Left ventricle myocardium inferior (tissue), 1 donor: ENCODE results near the gene PRDM10. TPM values are rescaled to one million over a fixed set of nuclear protein-coding genes. Genes with fewer than 3 reads are reported as not detected.

Source experiments
- DNase-seq: peaks from one replicate; pipeline ENCODE4 v3.0.0-alpha.2; 2020
- H3K27ac ChIP-seq: fragments of 200-600 bp; replicated peaks from 2 replicates; pipeline ENCODE4 v1.8.0; 2021
- H3K27me3 ChIP-seq: fragments of 200-600 bp; 2 replicates; pipeline ENCODE4 v1.8.0; 2021; ENCODE audit warnings: low read depth
- H3K36me3 ChIP-seq: fragments of 200-600 bp; 2 replicates; pipeline ENCODE4 v1.8.0; 2021
- H3K4me1 ChIP-seq: fragments of 200-600 bp; 2 replicates; pipeline ENCODE4 v1.8.0; 2021
- H3K4me3 ChIP-seq: fragments of 200-600 bp; 2 replicates; pipeline ENCODE4 v1.8.0; 2021; ENCODE audit warnings: mild to moderate bottlenecking, moderate library complexity
- H3K9me3 ChIP-seq: fragments of 200-600 bp; replicated peaks from 2 replicates; pipeline ENCODE4 v1.8.0; 2021
- intact Hi-C: fragments of 100-400 bp; cut with micrococcal nuclease; formaldehyde crosslinking; loops from one replicate; pipeline ENCODE4 v1.11.0; 2022
- total RNA-seq: library from RNA; stranded (reverse); fragmentation: NEBNext Ultra II Directional; extraction: Animal tissue kit (Norgen Biotek cat#: 25700); gene quantifications from one replicate; pipeline ENCODE4 v1.2.1, GENCODE V29; 2021
- TF ChIP-seq, protein P1 (sequence below): fragments of 200-600 bp; IDR thresholded peaks from 2 replicates; pipeline ENCODE4 v1.8.0; 2021; ENCODE audit warnings: antibody characterized with exemption, mild to moderate bottlenecking, borderline replicate concordance
- donor health status: DM: no; HTN: yes; CAD: no; lungs with severe emphysema.

PRDM10 gene
- total RNA-seq, 1 donor from 2014 or later: 5.4 TPM

- Histone ChIP-seq H3K27ac (no peak overlapping the region), H3K27me3 (peaks cover 8% of the 10 kb centered on the region), H3K4me3 (no peak overlapping the region), H3K4me1 (peaks cover 15% of the 10 kb centered on the region), H3K9me3 (no peaks in the 10 kb centered on the region), H3K36me3 (no peaks in the 10 kb centered on the region)
- intact Hi-C loops: no loop called here
- DNase-seq: no peak
- TF ChIP-seq, protein P1, sequence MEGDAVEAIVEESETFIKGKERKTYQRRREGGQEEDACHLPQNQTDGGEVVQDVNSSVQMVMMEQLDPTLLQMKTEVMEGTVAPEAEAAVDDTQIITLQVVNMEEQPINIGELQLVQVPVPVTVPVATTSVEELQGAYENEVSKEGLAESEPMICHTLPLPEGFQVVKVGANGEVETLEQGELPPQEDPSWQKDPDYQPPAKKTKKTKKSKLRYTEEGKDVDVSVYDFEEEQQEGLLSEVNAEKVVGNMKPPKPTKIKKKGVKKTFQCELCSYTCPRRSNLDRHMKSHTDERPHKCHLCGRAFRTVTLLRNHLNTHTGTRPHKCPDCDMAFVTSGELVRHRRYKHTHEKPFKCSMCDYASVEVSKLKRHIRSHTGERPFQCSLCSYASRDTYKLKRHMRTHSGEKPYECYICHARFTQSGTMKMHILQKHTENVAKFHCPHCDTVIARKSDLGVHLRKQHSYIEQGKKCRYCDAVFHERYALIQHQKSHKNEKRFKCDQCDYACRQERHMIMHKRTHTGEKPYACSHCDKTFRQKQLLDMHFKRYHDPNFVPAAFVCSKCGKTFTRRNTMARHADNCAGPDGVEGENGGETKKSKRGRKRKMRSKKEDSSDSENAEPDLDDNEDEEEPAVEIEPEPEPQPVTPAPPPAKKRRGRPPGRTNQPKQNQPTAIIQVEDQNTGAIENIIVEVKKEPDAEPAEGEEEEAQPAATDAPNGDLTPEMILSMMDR: no peak
Observed at GRCh38 chr11:129852125-129852740, 150.4 kb downstream of the PRDM10 start.

Other genes starting within 250 kb of the PRDM10 start
- gene TMEM45B, start 187.0 kb downstream of the PRDM10 start, total RNA-seq: not detected
- gene NFRKB, start 107.3 kb downstream of the PRDM10 start, total RNA-seq: 11.8 TPM
- 325 TPM for gene APLP2, start 67.1 kb upstream of the PRDM10 start, total RNA-seq
- 1.0 TPM for gene ST14, start 156.9 kb upstream of the PRDM10 start, total RNA-seq